Measurements from ENCODE around the gene POMT2. TPM values are rescaled to one million over a fixed set of nuclear protein-coding genes. Genes with fewer than 3 reads are reported as not detected.

POMT2 gene
- total and polyA plus RNA-seq, 2 donors (not counting 1 experiment from before 2014, with no cell fraction given), result 9.6 to 11.0 TPM

- Histone ChIP-seq H3K4me1 (ENCODE audit: control insufficient read depth, extremely low read depth, insufficient read depth, low read length) (no peaks in the 10 kb centered on the region), H3K9me3 (ENCODE audit: control insufficient read depth, insufficient read depth, low read depth, low read length) (no peaks in the 10 kb centered on the region), H3K4me3 (replicated peaks in 1 of 4; ENCODE audit: control extremely low read depth in 1 of 4, insufficient read depth in 1 of 4, low read depth in 3 of 4, low read length in 4 of 4) (no peak overlapping the region), H3K9ac (ENCODE audit: insufficient read depth, low read length) (no peak overlapping the region), H4K20me1 (ENCODE audit: control insufficient read depth, extremely low read depth, insufficient read depth, low read length) (no peaks in the 10 kb centered on the region), H3K79me2 (ENCODE audit: control insufficient read depth, insufficient read depth, low read length) (no peaks in the 10 kb centered on the region), H2AFZ (ENCODE audit: low read length) (no peak overlapping the region), H3K27ac (ENCODE audit: insufficient read depth, low read length) (no peak overlapping the region), H3K27me3 (ENCODE audit: control insufficient read depth, insufficient read depth, low read length) (no peaks in the 10 kb centered on the region), H3K36me3 (ENCODE audit: control insufficient read depth, insufficient read depth, low read length) (no peaks in the 10 kb centered on the region), H3K4me2 (ENCODE audit: extremely low read depth, insufficient read depth, low read length) (no peak overlapping the region)
- TF ChIP-seq CTCF (conservative IDR thresholded peaks at IDR 0.05 in 1 of 2, IDR thresholded peaks at IDR 0.05 in 1 of 2; ENCODE audit: low read depth in 1 of 2, low read length in 2 of 2), result no peak
- TF ChIP-seq EZH2 (IDR thresholded peaks at IDR 0.05; ENCODE audit: low read length, missing control alignments), result no peak
- no peak for DNase-seq (ENCODE audit: low read depth in 2 of 2)
Measured at GRCh38 chr14:77353469-77354141, 32.9 kb upstream of the POMT2 start.

- Histone ChIP-seq H2AFZ (ENCODE audit: low read length) (no peak overlapping the region), H4K20me1 (ENCODE audit: control insufficient read depth, extremely low read depth, insufficient read depth, low read length) (no peaks in the 10 kb centered on the region), H3K4me1 (ENCODE audit: control insufficient read depth, extremely low read depth, insufficient read depth, low read length) (no peaks in the 10 kb centered on the region), H3K27ac (ENCODE audit: insufficient read depth, low read length) (no peak overlapping the region), H3K27me3 (ENCODE audit: control insufficient read depth, insufficient read depth, low read length) (no peaks in the 10 kb centered on the region), H3K4me3 (replicated peaks in 1 of 4; ENCODE audit: control extremely low read depth in 1 of 4, insufficient read depth in 1 of 4, low read depth in 3 of 4, low read length in 4 of 4) (no peak overlapping the region), H3K4me2 (ENCODE audit: extremely low read depth, insufficient read depth, low read length) (no peak overlapping the region), H3K9me3 (ENCODE audit: control insufficient read depth, insufficient read depth, low read depth, low read length) (no peaks in the 10 kb centered on the region), H3K36me3 (ENCODE audit: control insufficient read depth, insufficient read depth, low read length) (no peaks in the 10 kb centered on the region), H3K79me2 (ENCODE audit: control insufficient read depth, insufficient read depth, low read length) (no peaks in the 10 kb centered on the region), H3K9ac (ENCODE audit: insufficient read depth, low read length) (no peak overlapping the region)
- no peak for DNase-seq (ENCODE audit: low read depth in 2 of 2)
- TF ChIP-seq CTCF (conservative IDR thresholded peaks at IDR 0.05 in 1 of 2, IDR thresholded peaks at IDR 0.05 in 1 of 2; ENCODE audit: low read depth in 1 of 2, low read length in 2 of 2) (no peak), EZH2 (IDR thresholded peaks at IDR 0.05; ENCODE audit: low read length, missing control alignments) (no peak)
Measured at GRCh38 chr14:77347751-77348150, 27.1 kb upstream of the POMT2 start.

DNA sequence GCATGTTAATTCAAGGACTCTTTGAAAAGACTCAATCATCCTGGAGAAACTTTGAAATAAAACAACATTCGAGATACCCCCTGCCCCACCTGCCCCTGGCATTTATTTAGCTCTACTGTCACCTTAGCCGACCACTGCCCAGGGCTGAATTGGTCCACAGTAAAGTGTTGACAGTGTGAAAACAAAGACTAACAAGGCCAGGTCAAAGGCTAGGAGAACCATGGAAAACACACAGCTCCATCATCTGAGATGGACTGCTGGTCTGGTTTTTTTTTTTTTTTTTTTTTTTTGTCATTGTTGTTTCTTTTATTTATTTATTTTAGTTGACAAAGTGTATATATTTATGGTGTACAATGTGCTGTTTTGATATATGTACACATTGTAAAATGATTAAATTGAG lies 25.8 kb upstream of the POMT2 start:
- Histone ChIP-seq H3K9ac (ENCODE audit: insufficient read depth, low read length) (no peak overlapping the region), H3K4me2 (ENCODE audit: extremely low read depth, insufficient read depth, low read length) (no peak overlapping the region), H3K79me2 (ENCODE audit: control insufficient read depth, insufficient read depth, low read length) (no peaks in the 10 kb centered on the region), H2AFZ (ENCODE audit: low read length) (no peak overlapping the region), H3K4me3 (replicated peaks in 1 of 4; ENCODE audit: control extremely low read depth in 1 of 4, insufficient read depth in 1 of 4, low read depth in 3 of 4, low read length in 4 of 4) (no peak overlapping the region), H3K4me1 (ENCODE audit: control insufficient read depth, extremely low read depth, insufficient read depth, low read length) (no peaks in the 10 kb centered on the region), H4K20me1 (ENCODE audit: control insufficient read depth, extremely low read depth, insufficient read depth, low read length) (no peaks in the 10 kb centered on the region), H3K27ac (ENCODE audit: insufficient read depth, low read length) (no peak overlapping the region), H3K27me3 (ENCODE audit: control insufficient read depth, insufficient read depth, low read length) (no peaks in the 10 kb centered on the region), H3K9me3 (ENCODE audit: control insufficient read depth, insufficient read depth, low read depth, low read length) (no peaks in the 10 kb centered on the region), H3K36me3 (ENCODE audit: control insufficient read depth, insufficient read depth, low read length) (no peaks in the 10 kb centered on the region)
- DNase-seq (ENCODE audit: low read depth in 2 of 2), result no peak
- TF ChIP-seq EZH2 (IDR thresholded peaks at IDR 0.05; ENCODE audit: low read length, missing control alignments) (no peak), CTCF (conservative IDR thresholded peaks at IDR 0.05 in 1 of 2, IDR thresholded peaks at IDR 0.05 in 1 of 2; ENCODE audit: low read depth in 1 of 2, low read length in 2 of 2) (no peak)
